ENCODE data around the gene ZNF341. TPM values are rescaled to one million over a fixed set of nuclear protein-coding genes. Genes with fewer than 3 reads are reported as not detected.
A peak's percentile ranks its signal among the peaks of the same experiment; 100 is the strongest.
"Not testable (repeated sequence)": the region's sequence is repeated elsewhere in the genome, so short reads cannot be mapped to it uniquely, and the experiment has no call there.

The ZNF341 gene
- polyA plus RNA-seq, 12 donors, result 2.1 to 4.6 (median 2.7) TPM; not detected in 2

DNA sequence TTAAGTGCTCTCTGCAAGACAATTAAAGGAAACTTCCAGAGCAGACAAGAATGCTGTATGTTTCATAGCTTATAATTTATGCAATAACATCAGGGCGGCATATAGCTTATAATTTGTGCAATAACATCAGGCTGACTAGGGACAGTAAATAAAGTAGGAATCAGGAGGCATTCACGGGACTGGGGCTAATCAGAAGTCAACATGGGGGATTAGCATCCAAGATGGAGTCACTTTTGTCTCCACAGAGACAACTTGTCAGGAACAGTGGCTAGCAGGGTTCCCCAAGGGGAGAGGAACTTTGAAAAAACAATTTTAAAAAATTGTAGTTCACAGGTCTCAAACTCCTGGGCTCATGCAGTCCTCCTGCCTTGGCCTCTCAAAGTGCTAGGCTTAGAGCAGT, 3.3 kb upstream of the ZNF341 start:
- no peak for DNase-seq

DNA sequence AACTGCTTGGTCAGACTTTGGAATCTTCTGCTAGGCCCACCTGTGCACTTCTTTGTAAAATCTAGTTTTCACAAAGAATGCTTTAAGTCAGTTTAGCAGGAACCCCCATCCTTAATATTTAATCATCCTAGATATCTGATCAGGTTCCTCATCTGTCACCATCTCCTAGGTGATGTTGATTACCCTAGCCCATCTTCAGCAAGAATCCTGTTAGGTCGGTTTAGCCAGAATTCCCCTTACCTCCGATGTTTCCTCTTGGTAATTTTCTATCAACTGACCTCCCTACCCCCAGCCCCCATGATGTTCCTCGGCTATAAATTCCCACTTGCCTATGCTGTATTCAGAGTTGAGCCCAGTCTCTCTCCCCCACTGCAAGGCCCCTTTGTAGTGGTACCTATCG, 2.7 kb upstream of the ZNF341 start:
- no peak for DNase-seq

DNA sequence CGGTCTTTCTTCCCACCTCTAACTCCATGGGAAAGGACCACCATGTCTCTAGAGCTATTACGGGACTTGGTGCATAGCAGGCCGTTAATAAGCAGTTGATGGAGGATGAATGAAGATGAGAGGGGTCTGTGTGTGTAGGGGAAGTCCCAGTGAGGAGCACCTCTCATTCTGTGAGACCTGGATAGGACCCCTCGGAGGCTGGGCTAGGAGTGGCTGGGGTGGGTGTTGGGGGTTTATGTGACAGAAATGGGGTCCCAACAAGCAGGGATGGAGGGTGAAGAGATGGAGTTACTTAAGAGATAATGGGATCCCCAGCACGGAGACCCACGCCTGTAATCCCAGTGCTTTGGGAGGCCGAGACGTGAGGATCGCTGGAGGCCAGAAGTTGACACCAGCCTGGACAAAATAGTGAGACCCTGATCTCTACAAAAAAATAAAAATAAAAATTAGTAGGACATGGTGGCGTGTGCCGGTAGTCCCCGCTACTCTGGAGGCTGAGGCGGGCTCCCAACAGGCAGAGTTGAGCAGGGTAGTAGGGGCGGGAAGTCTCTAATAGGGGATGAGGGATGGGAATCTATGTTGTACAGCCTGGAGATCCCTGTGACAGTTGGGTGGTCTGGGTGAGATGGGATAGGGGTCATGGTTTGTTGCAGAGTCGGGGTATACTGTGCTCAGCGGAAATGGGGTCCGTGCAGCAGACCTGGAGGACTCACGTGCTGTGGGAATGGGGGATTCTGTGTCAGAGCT, 677 bp upstream of the ZNF341 start:
- DNase-seq, result no peak

DNA sequence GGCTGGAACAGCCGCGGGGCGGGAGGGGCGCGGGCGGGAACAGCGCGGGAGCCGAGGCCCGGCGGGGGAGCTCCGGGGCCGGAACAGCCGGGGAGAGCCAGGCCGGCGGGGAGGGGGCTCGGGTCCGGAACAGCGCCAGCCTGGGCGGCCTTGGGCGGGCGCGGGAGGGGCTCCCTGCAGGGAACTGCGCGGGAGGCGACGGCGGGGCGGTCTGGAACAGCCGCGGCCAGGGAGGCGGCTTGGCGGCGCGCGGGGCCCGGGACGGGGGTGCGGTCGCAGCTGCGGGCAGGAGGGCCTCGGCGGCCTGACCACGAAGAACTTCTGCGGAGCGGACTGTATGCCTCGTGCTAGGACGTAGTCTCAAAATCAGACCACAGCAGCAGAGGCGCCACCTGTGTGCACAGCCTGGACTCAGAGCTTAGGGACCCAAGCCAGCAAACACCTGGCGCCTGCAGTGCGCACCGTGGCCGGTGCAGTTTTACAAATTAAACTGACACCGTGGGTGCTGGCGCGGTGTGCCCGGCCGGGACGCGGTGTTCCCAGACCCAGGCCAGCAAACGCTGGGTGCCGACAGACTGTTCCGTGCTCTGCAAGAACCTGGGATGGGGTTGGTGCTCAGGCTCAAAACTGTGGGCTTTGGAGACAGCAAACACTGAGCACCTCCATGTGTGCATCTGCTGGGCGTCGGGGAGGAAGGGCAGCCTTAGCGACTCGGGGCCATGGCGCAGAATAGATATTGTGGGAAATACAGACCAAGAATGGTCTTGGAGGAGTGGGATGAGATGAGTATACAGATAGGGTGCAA, 572 bp downstream of the ZNF341 start:
- DNase-seq, result peak; percentile 85

DNA sequence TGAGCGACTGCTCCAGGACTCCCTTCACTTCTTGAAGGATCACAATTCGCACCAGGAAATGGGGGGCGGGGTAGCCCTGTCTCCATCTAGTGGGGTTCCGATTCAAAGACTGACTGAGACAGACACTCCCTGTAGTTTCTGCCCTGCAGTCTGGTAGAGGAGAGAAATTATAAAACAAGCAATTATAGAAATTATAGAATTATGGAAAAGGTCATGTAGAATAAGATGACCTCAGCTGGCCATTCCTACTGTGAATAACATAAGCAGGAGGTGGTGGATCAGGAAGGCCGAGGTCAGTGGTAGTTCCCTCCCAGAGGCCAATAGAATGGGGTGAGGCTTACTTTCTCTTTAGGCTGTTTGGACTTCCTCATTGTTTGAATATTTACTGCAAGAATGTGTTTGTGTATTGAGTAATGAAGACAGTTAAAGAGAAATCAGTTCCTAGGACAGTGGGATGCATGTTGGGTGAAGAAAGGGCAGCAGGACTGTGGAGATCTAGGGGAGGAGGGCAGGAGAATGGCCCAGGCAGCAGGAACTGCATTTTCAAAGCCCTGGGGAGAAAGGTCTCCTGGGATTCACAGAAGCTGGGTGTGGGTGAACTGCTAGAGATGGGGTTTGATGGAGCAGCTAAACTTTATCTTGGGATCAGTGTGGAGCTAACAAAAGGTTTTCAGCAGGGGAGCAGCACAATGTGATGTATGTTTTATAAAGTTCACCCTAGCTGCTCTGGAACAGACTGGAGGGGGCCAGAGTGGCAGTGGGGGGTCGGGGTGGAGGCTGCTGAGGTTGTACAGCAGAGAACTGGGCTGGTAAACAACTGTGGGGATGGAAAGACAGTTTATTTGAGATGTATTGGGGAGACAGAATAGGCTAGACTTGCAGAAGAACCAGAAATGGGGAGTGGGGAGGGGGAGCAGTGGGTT, 2.1 kb downstream of the ZNF341 start:
- no peak for DNase-seq

DNA sequence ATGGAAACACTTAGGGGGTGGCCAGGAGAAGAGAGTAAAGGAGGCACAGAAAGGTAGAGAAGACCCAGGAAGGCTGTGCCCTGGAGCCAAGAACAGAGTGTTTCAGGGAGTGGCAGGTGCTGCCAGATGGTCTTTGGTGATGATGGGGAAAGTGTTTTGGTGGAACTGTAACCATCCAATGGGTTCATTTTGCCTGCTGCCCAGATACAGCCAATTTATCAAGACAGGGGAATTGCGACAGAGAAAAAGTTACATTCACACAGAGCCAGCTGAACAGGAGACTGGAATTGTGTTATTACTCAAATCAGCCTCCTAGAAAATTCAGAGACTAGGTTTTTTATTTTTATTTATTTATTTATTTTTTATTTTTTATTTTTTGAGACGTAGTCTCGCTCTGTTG, 5.2 kb downstream of the ZNF341 start:
- no peak for DNase-seq

DNA sequence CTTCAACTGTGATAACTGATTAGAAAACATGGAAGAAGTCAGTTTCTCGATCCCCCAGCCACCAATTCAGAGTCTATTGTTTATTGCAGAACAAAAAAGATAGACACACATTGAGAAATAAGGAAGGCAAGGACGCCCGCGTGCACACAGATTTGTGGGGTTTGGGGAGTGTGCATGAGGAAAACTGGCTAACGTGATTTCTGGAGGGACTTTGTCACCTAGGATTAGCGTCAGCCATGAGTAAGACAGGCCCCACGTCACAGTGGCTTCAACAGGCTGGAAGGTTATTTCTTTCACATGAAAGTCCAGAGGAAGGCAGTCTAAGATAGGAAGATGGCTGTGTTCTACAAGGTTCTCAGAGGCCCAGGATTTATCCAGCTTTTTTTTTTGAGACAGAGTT, 7.7 kb downstream of the ZNF341 start:
- DNase-seq, result no peak

DNA sequence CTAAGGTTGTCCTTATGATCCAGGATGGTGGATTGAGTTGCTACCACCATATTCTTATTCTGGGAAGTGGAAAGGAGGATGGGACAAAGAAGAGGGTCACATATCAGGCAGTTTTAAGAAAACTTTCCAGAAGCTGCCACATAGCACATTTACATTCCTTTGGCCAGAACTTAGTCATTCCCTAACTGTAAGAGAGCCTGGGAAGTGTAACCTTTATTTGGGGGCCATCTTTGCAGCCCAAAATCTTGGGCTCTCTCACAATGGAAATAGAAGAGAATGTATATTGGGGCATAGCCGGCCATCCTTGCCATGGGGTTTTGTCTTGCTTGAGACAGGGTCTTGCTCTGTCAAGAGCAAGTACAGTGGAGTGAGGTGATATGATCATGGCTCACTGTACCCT, 8.4 kb downstream of the ZNF341 start:
- no peak for DNase-seq

DNA sequence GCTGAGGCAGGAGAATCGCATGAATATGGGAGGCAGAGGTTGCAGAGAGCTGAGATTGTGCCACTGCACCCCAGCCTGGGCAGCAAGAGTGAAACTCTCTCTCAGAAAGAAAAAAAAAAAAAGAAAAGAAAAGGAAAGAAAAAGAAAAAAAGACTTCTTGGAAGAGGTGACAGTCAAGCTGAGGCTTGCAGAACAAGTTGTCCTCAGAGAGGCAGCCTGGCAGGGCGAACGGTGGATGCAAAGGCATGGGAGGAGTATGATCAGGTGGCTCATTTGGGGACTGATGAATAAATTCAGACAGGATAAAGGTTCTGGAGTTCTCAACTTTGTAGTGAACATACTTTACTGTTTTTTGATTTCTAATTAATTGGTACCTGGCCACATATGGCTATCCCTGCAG, 12.4 kb downstream of the ZNF341 start:
- no peak for DNase-seq

DNA sequence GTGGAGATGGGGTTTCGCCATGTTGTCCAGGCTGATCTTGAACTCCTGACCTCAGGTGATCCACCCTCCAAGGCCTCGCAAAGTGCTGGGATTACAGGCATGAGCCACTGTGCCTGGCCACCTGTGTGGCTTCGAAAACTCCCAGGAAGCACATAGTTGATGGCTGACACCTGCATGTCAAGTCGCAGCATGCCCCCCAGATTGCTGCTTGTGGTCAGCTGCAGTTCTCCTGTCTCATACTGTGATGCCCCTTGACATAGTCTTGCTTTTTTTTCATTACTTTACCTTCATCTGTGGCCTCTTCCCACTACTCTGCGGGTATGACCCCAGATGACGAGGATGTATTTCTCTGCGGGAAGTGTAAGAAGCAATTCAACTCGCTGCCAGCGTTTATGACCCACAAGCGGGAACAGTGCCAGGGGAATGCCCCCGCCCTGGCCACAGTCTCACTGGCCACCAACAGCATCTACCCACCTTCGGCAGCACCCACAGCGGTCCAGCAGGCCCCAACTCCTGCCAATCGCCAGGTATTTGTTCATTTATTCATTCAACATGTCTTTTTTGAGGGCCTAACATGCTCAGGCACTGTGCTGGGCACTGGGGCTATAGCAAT, 13.1 kb downstream of the ZNF341 start:
- DNase-seq, result no peak

DNA sequence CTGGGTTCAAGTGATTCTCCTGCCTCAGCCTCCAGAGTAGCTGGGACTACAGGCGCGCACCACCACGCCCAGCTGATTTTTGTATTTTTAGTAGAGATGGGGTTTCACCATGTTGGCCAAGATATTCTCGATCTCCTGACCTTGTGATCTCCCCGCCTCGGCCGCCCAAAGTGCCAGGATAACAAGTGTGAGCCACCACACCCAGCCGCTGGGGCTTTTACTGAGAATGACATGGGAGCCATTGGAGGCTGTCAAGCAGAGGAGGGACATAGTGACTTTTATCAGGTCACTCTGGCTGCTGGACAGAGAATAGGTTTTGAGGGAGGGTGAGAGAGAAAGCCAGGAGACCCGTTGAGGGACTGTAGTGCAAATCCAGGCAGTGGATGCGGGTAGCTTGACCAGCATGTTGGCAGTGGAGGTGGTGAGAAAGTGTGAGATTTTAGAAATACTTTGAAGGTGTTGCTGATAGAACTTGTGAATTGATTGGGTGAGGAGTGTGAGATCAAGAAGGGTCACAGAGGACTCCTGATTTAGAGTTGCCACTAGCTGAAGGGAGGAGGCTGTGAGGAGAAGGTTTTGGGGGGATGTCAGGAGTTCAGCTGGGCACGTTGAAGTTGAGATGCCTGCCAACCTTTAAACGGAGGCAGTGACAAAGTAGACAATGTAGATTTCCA, 14.7 kb downstream of the ZNF341 start:
- no peak for DNase-seq

DNA sequence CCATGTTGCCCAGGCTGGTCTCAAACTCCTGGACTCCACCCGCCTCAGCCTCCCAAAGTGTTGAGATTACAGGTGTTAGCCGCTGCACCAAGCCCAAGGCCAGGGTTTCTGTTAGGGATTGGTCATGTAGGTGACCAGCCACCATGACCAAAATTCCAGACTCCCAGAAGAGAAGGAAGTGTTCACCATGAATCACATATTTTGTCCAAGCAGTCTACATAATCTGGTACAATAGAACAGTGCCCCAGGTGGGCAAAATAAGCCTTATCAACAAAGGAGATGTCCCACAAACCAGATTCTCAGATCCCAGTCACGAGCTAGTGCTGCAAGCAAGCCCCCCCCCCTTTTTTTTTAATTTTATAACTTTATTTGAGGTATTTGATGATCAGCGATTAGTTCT, 20.0 kb downstream of the ZNF341 start:
- no peak for DNase-seq

DNA sequence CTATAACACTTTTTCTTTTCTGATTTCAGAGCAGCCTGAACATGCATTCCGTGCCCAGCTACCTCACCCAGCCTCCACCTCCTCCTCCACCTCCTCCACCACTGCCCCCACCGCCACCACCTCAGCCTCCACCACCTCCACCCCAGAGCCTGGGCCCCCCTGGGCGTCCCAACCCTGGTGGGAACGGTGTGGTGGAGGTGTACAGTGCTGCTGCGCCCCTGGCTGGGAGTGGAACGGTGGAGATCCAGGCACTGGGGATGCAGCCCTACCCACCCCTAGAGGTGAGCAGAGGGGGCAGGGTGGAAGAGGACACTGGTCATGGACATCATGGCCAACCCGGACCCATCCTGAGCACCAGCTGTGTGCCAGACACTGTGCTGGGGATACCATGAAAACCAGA, 21.3 kb downstream of the ZNF341 start:
- no peak for DNase-seq

DNA sequence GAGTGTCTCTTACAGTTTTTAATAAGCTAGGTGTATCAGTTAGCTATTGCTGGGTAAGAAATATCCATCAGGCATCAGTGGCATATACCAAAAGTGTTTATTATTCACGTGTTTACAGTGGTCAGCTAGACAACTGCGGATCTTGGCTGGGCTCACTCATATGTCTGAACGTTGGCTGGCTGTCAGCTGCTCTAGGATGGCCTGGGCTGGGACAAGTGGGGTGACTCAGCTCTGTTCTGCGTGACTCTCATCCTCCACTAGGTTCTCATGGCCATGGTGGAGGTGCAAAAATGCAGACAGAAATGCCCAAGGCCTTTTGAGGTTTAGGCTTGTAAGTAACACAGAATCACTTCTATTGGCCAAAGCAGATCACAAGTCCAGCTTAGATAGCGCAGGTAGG, 22.0 kb downstream of the ZNF341 start:
- no peak for DNase-seq

DNA sequence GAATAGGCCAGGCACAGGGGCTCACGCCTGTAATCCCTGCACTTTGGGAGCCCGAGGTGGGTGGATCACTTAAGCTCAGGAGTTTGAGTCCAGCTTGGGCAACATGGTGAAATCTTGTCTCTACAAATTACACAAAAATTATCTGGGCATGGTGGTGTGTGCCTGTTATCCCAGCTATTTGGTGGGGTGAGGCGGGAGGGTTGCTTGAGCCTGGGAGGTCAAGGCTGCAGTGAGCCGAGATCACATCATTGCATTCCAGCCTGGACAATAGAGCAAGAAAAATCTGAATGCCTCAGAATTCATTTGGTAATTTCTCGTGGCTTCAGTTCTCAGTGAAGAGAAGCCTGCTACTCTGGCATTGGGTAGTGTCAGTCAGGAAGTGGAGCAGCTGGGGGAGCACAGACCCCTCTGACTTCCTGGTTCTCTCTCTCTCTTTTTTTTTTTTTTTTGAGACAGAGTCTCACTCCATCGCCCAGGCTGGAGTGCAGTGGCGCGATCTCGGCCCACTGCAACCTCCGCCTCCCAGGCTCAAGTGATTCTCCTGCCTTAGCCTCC, 24.2 kb downstream of the ZNF341 start:
- DNase-seq, result not testable (repeated sequence)

DNA sequence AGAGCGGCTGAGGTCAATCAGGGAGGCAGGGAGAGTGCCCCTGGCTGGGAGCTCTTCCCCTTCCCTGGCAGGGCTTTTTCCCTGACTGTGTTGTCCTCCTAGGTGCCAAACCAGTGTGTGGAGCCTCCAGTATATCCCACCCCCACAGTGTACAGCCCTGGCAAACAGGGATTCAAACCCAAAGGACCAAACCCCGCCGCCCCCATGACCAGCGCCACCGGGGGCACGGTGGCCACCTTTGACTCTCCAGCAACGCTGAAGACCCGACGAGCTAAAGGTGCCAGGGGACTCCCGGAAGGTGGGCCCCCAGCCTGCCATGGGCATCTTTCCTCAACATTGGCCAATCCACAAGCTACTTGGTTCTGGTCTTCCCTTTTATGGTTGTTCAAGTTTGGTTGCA, 25.2 kb downstream of the ZNF341 start:
- no peak for DNase-seq

DNA sequence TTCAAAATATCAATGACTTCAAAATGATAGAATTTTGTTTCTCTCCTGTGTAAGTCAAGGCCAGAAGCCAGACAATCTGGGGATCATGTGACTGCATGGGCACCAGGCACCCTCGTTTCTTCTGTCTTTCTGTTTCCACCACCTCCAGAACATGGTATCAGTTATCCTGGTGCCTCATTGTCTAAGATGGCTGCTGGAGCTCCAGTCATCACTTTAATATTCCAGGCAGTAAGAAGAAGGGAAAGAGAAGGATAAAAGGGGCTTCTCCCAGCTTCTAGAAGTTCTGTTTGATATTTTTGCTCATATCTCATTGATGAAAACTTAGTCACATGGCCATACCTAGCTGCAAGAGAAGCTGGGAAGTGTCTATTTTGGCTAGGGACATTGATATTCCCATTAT, 25.7 kb downstream of the ZNF341 start:
- DNase-seq, result no peak

DNA sequence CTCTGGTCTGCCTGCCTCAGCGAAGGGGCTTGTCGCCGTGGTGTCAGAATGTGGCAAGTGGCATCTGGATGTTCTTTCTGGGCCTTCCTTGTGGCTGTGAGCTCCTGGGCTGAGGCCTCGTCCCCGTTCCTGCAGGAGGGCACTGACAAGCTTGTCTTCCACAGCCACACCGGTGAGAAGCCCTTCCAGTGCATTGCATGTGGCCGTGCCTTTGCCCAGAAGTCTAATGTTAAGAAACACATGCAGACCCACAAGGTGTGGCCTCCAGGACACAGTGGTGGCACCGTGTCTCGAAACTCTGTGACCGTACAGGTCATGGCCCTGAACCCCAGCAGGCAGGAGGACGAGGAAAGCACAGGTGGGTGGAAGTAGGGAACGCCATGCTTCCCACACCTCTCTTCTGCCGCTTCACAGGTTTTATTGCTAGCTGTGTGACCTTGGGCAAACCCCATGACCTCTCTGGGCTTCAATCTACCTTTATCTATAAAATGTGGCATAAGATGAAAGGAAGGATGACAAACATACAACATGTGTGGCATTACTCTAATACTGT, 30.0 kb downstream of the ZNF341 start:
- DNase-seq, result no peak

DNA sequence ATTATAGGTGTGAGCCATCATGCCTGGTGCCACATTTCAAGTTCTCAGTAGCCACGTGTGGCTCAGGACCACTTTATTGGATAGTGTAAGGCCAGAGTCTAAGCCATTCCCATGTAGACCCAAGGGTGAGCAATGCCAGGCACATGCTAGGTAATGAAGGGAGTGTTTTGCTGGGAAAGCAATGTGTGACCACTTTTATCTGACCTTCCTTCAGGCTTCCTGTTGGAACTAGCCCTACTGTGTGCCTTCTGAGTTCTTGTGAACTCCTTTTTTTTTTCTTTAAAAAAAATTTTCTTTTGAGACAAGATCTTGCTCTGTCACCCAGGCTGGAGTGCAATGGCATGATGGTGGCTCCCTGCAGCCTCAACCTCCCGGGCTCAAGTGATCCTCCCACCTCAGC, 33.3 kb downstream of the ZNF341 start:
- no peak for DNase-seq

DNA sequence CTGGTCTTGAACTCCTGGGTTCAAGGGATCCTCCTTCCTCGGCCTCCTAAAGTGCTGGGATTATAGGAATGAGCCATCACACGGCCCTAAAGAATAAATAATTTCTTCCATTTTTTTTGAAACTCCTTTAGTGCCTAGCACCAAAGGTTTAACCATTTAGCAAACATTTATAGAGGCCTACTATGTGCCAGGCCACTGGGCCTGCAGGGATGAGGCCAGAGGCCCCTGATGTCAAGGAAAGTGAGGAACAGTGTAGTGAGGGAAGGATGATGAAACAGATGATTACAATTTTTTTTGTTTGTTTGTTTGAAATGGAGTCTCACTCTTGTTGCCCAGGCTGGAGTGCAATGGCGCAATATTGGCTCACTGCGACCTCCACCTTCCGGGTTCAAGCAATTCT, 33.8 kb downstream of the ZNF341 start:
- no peak for DNase-seq

DNA sequence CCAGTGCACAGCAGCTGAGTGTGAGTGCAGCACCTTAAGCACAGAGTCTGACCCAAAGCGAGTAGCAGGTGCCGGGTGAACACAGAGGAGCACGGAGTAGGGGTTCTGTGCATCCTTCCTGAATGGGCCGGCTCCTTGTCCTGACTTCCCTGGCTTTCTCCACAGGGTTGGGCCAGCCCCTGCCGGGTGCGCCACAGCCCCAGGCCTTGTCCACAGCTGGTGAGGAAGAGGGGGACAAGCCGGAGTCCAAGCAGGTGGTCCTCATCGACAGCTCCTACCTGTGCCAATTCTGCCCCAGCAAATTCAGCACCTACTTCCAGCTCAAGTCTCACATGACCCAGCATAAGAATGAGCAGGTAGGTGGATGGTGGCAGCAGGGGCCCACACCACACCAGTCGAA, 34.9 kb downstream of the ZNF341 start:
- DNase-seq, result no peak
